Esophagus squamous epithelium (tissue), 4 donors: Measurements from ENCODE around the gene TSSK2.

Experiments
- POLR2A ChIP-seq, 4 donors: fragments of 450-650 bp; IDR thresholded peaks; one replicate each; pipeline ENCODE4 v1.6.1; 2017; ENCODE audit warnings: antibody characterized with exemption in 4 of 4, mild to moderate bottlenecking in 4 of 4, moderate library complexity in 3 of 4
- TF ChIP-seq, protein P1 (sequence below), 6 experiments: fragments of 450-650 bp in 4 of 6; fragments of 200-600 bp in 2 of 6; sonication (generic) in 2 of 6; IDR thresholded peaks; one replicate each; pipeline ENCODE4 v1.5.1; 2016 to 2019; ENCODE audit warnings: antibody characterized with exemption in 6 of 6, mild to moderate bottlenecking in 4 of 6, moderate library complexity in 4 of 6

DNA sequence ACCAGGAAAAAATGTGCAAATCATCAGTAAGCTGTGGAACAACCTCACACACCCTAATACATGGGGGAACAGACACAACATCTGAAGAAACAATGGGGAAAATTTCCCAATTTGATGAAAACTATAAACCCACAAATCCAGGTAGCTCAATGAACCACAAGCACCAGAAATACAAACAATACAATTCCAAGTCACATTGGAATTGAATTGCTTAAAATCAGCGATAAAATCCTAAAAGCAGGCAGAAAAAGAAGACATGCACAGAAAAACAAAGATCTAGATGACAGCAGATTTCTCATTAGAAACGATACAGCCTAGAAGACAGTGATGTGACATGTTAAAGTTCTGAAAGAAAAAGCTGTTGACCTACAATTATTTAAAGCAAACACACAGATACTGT, 40.9 kb upstream of the TSSK2 start:
- TF ChIP-seq, protein P1, sequence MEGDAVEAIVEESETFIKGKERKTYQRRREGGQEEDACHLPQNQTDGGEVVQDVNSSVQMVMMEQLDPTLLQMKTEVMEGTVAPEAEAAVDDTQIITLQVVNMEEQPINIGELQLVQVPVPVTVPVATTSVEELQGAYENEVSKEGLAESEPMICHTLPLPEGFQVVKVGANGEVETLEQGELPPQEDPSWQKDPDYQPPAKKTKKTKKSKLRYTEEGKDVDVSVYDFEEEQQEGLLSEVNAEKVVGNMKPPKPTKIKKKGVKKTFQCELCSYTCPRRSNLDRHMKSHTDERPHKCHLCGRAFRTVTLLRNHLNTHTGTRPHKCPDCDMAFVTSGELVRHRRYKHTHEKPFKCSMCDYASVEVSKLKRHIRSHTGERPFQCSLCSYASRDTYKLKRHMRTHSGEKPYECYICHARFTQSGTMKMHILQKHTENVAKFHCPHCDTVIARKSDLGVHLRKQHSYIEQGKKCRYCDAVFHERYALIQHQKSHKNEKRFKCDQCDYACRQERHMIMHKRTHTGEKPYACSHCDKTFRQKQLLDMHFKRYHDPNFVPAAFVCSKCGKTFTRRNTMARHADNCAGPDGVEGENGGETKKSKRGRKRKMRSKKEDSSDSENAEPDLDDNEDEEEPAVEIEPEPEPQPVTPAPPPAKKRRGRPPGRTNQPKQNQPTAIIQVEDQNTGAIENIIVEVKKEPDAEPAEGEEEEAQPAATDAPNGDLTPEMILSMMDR (IDR thresholded peaks at IDR 0.05): no peak
- no peak for TF ChIP-seq POLR2A (IDR thresholded peaks at IDR 0.05)
